Measurements from ENCODE around the gene PFKM. TPM values are rescaled to one million over a fixed set of nuclear protein-coding genes. Genes with fewer than 3 reads are reported as not detected.

Gene PFKM
- total RNA-seq, 2 experiments from 2014 or later = 53.2 to 79.6 TPM

DNA sequence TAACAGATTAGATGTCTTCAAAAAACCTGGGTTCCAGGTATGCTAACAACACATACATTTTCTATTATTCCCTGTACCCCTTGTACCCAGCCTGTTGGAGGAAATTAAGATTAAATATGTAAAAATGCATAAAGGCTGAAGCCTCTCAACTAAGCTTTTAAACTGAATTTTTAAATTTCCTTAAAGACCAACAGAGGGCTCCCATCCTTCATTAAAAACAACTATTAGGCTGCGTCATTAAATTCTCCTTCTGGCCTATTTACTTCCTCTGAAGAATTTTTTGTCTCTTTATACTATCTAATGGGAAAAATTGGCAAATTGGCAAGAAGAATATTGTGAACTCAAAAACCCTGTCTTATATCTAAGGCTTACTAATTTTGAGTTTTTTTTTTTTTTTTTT is 35.1 kb upstream of the PFKM start:
- no peak overlapping the region for H3K27ac Mint-ChIP-seq
- H3K36me3 Mint-ChIP-seq (ENCODE audit: low read depth) = peaks cover 37% of the 10 kb centered on the region
- no peaks in the 10 kb centered on the region for H3K4me1 Mint-ChIP-seq
- ChIA-PET POLR2A (interaction anchor here (0.6 kb wide), 1 partner anchor 35 kb away, joined by 3 read pairs; the partner anchor contains the start of gene PFKM), CTCF (interaction anchor here (0.6 to 1.5 kb wide), 4 partner anchors 15 to 105 kb away, joined by 3 to 5 read pairs (median 4); no protein-coding TSS in a partner anchor)
- intact Hi-C loops (cut with DNase I, micrococcal nuclease) = loop anchor here in 1 of 2 experiments (1.0 kb wide), 1 partner anchor 81 kb away; no protein-coding TSS in a partner anchor
- H3K4me3 Mint-ChIP-seq = no peak overlapping the region
- no peak for ATAC-seq
- no peak for DNase-seq
- no peaks in the 10 kb centered on the region for H3K9me3 Mint-ChIP-seq (ENCODE audit: low read depth)
- no peaks in the 10 kb centered on the region for H3K27me3 Mint-ChIP-seq

DNA sequence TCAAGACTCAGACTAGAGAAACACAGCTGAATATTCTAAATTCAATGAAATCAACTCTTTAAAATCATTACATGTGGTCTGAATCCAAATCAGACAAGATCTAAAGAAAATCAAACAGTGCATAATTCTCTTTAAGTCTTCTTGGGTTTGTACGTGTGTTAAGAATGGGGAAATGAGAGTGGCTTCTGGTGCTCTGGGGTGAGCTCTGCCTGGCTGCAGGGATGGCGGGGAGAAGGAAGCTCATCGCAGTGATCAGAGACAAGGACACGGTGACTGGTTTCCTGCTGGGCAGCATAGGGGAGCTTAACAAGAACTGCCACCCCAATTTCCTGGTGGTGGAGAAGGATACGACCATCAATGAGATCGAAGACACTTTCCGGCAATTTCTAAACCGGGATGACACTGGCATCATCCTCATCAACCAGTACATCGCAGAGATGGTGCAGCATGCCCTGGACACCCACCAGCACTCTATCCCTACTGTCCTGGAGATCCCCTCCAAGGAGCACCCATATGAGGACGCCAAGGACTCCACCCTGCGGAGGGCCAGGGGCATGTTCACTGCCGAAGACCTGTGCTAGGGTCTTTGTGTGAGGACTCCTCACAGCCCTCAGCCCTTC is 34.2 kb upstream of the PFKM start:
- peaks cover 39% of the 10 kb centered on the region for H3K36me3 Mint-ChIP-seq (ENCODE audit: low read depth)
- intact Hi-C loops (cut with DNase I, micrococcal nuclease) = loop anchor here in 1 of 2 experiments (1.0 kb wide), 1 partner anchor 80 kb away; no protein-coding TSS in a partner anchor
- ChIA-PET CTCF (interaction anchor here (0.6 to 1.5 kb wide), 5 partner anchors 14 to 291 kb away, joined by 3 to 5 read pairs (median 3); no protein-coding TSS in a partner anchor), POLR2A (no interaction called here)
- ATAC-seq (no peak), DNase-seq (no peak)
- no peaks in the 10 kb centered on the region for H3K9me3 Mint-ChIP-seq (ENCODE audit: low read depth)
- no peaks in the 10 kb centered on the region for H3K27me3 Mint-ChIP-seq
- no peak overlapping the region for H3K4me3 Mint-ChIP-seq
- no peak overlapping the region for H3K27ac Mint-ChIP-seq
- H3K4me1 Mint-ChIP-seq = no peaks in the 10 kb centered on the region

GRCh38 chr12:48086327-48086726 is 32.8 kb upstream of the PFKM start:
- ATAC-seq (no peak), DNase-seq (no peak)
- Mint-ChIP-seq H3K36me3 (ENCODE audit: low read depth) (peaks cover 35% of the 10 kb centered on the region), H3K4me3 (no peak overlapping the region), H3K4me1 (no peaks in the 10 kb centered on the region), H3K27me3 (no peaks in the 10 kb centered on the region), H3K27ac (no peak overlapping the region), H3K9me3 (ENCODE audit: low read depth) (no peaks in the 10 kb centered on the region)
- POLR2A ChIA-PET = no interaction called here
- CTCF ChIA-PET = interaction anchor here (0.7 to 1.2 kb wide), 2 partner anchors 20 to 43 kb away, joined by 3 read pairs; no protein-coding TSS in a partner anchor
- intact Hi-C loops (cut with DNase I, micrococcal nuclease) = no loop called here

DNA sequence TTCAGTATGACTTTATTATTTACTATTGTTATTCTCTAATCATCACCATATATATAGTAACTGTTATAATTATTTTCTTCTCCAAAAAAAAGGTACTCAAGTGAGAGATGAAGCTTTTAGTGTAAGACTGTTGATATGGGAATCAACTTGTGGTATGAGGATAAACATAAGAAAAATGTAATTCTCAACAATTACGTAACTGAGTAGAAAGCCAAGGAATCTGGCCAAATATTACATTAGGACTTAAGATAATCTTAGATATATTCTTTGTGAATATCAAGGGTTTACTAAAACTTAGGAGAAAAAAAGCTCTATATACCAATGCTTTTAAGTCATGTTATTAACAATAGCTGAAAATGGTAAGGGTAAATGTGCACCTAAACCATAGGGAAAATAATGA is 26.6 kb upstream of the PFKM start:
- Mint-ChIP-seq H3K27ac (no peak overlapping the region), H3K4me3 (no peak overlapping the region), H3K36me3 (ENCODE audit: low read depth) (peaks cover 32% of the 10 kb centered on the region), H3K4me1 (no peaks in the 10 kb centered on the region), H3K9me3 (ENCODE audit: low read depth) (no peaks in the 10 kb centered on the region), H3K27me3 (no peaks in the 10 kb centered on the region)
- ATAC-seq (no peak), DNase-seq (no peak)
- CTCF ChIA-PET = interaction anchor here (0.8 to 1.7 kb wide), 2 partner anchors 65 to 72 kb away, joined by 3 to 5 read pairs; partner anchors contain the start of gene ASB8
- POLR2A ChIA-PET = no interaction called here
- intact Hi-C loops (cut with DNase I, micrococcal nuclease) = no loop called here

DNA sequence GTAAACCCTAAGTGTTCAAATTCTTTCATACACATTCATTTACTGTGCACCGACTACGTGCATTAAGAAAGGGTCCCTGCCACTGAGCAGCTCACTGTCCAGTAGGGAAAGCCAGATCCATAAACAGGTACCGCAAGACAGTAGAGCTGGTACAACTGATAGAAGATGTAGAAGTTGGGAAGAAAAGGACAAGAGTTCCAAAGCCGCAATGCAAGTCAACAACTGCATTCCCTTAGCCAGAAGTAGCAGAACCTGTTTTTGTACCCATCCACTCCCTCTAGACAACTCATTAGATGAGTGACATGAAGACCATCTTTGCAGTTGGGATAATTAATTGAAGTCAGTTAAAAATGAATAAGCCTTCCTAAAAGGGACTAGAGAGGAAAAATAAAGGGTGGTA is 14.6 kb upstream of the PFKM start:
- ChIA-PET POLR2A (interaction anchor here (0.7 kb wide), 1 partner anchor 1072 kb away, joined by 3 read pairs; no protein-coding TSS in a partner anchor), CTCF (interaction anchor here (0.6 to 3.3 kb wide), 3 partner anchors 53 to 156 kb away, joined by 3 to 12 read pairs (median 4); partner anchors contain the start of gene ASB8)
- peak overlapping the region; percentile 95 for H3K4me3 Mint-ChIP-seq
- peak overlapping the region; percentile 98 for H3K27ac Mint-ChIP-seq
- H3K27me3 Mint-ChIP-seq = no peaks in the 10 kb centered on the region
- DNase-seq = no peak
- intact Hi-C loops (cut with DNase I, micrococcal nuclease) = no loop called here
- H3K4me1 Mint-ChIP-seq = peaks cover 43% of the 10 kb centered on the region
- ATAC-seq = no peak
- H3K9me3 Mint-ChIP-seq (ENCODE audit: low read depth) = no peaks in the 10 kb centered on the region
- peaks cover 6% of the 10 kb centered on the region for H3K36me3 Mint-ChIP-seq (ENCODE audit: low read depth)

GRCh38 chr12:48105321-48105866 is 13.8 kb upstream of the PFKM start:
- no peaks in the 10 kb centered on the region for H3K9me3 Mint-ChIP-seq (ENCODE audit: low read depth)
- CTCF ChIA-PET = interaction anchor here (0.6 to 3.3 kb wide), 9 partner anchors 16 to 1073 kb away, joined by 3 to 12 read pairs (median 3); partner anchors contain the start of gene ASB8
- intact Hi-C loops (cut with DNase I, micrococcal nuclease) = loop anchor here in 1 of 2 experiments (1.0 to 5.0 kb wide), 3 partner anchors 398 to 1888 kb away; partner anchors contain the start of genes CCNT1 and RPAP3
- H3K27me3 Mint-ChIP-seq = no peaks in the 10 kb centered on the region
- peak; percentile 40 for ATAC-seq
- DNase-seq = peak; percentile 65
- H3K4me3 Mint-ChIP-seq = peak overlapping the region; percentile 95
- H3K4me1 Mint-ChIP-seq = peaks cover 46% of the 10 kb centered on the region
- POLR2A ChIA-PET = interaction anchor here (0.7 to 1.0 kb wide), 2 partner anchors 52 to 1073 kb away, joined by 3 to 8 read pairs; partner anchors contain the start of gene ASB8
- peak overlapping the region; percentile 98 for H3K27ac Mint-ChIP-seq
- peaks cover 6% of the 10 kb centered on the region for H3K36me3 Mint-ChIP-seq (ENCODE audit: low read depth)

GRCh38 chr12:48105867-48106680 is 13.1 kb upstream of the PFKM start, which contains the start of gene SENP1:
Gene SENP1, minus strand, starts transcription at chr12:48106079. Its CDS starts 4,607 bp downstream, at chr12:48101472.
- CTCF ChIA-PET = interaction anchor here (0.6 to 3.3 kb wide), 9 partner anchors 8 to 220 kb away, joined by 3 to 12 read pairs (median 3); partner anchors contain the start of genes ASB8 and PFKM
- no peaks in the 10 kb centered on the region for H3K27me3 Mint-ChIP-seq
- H3K36me3 Mint-ChIP-seq (ENCODE audit: low read depth) = peaks cover 6% of the 10 kb centered on the region
- H3K4me3 Mint-ChIP-seq = peak within 1 kb of the TSS; percentile 95
- POLR2A ChIA-PET = interaction anchor here (0.7 to 1.0 kb wide), 2 partner anchors 51 to 165 kb away, joined by 3 to 8 read pairs; partner anchors contain the start of gene ASB8
- peak within 1 kb of the TSS; percentile 98 for H3K27ac Mint-ChIP-seq
- ATAC-seq (peak; percentile 87), DNase-seq (peak; percentile 94)
- H3K9me3 Mint-ChIP-seq (ENCODE audit: low read depth) = no peaks in the 10 kb centered on the region
- intact Hi-C loops (cut with DNase I, micrococcal nuclease) = loop anchor here (1.0 to 5.0 kb wide), 7 partner anchors 13 to 1889 kb away; partner anchors contain the start of genes ASB8 (in 2 of the 2), PFKM (in 2 of the 2), CCNT1 (in 1 of the 2) and RPAP3 (in 1 of the 2)
- H3K4me1 Mint-ChIP-seq = peaks cover 46% of the 10 kb centered on the region

- DNase-seq (peak; percentile 10), ATAC-seq (no peak)
- peaks cover 6% of the 10 kb centered on the region for H3K36me3 Mint-ChIP-seq (ENCODE audit: low read depth)
- no peaks in the 10 kb centered on the region for H3K9me3 Mint-ChIP-seq (ENCODE audit: low read depth)
- ChIA-PET POLR2A (interaction anchor here (0.7 kb wide), 1 partner anchor 164 kb away, joined by 3 read pairs; no protein-coding TSS in a partner anchor), CTCF (interaction anchor here (0.6 to 3.3 kb wide), 5 partner anchors 9 to 58 kb away, joined by 3 to 12 read pairs (median 3); partner anchors contain the start of genes ASB8 and PFKM)
- H3K27me3 Mint-ChIP-seq = no peaks in the 10 kb centered on the region
- H3K27ac Mint-ChIP-seq = peak overlapping the region; percentile 98
- peaks cover 43% of the 10 kb centered on the region for H3K4me1 Mint-ChIP-seq
- H3K4me3 Mint-ChIP-seq = peak overlapping the region; percentile 95
- intact Hi-C loops (cut with DNase I, micrococcal nuclease) = loop anchor here (1.0 to 5.0 kb wide), 6 partner anchors 12 to 1890 kb away; partner anchors contain the start of genes ASB8 (in 2 of the 2), PFKM (in 2 of the 2) and RPAP3 (in 1 of the 2)
Observed at GRCh38 chr12:48106681-48107613, 12.2 kb upstream of the PFKM start.

- Mint-ChIP-seq H3K36me3 (ENCODE audit: low read depth) (peaks cover 3% of the 10 kb centered on the region), H3K27ac (no peak overlapping the region), H3K9me3 (ENCODE audit: low read depth) (no peaks in the 10 kb centered on the region), H3K27me3 (peaks cover 2% of the 10 kb centered on the region), H3K4me3 (no peak overlapping the region), H3K4me1 (peaks cover 31% of the 10 kb centered on the region)
- intact Hi-C loops (cut with DNase I, micrococcal nuclease) = loop anchor here in 1 of 2 experiments (5.0 kb wide), 2 partner anchors 402 to 1892 kb away; partner anchors contain the start of gene RPAP3
- CTCF ChIA-PET = interaction anchor here (1.5 to 1.6 kb wide), 2 partner anchors 16 to 48 kb away, joined by 5 to 8 read pairs; partner anchors contain the start of gene ASB8
- POLR2A ChIA-PET = interaction anchor here (0.6 kb wide), 1 partner anchor 403 kb away, joined by 3 read pairs; no protein-coding TSS in a partner anchor
- ATAC-seq (no peak), DNase-seq (no peak)
Observed at GRCh38 chr12:48109424-48109823, 9.7 kb upstream of the PFKM start.
